Measurements from ENCODE around the gene DNLZ.

The DNLZ gene

GRCh38 chr9:136395345-136396218 lies 32.0 kb upstream of the DNLZ start:
- no peak for DNase-seq

GRCh38 chr9:136395020-136395340 lies 31.4 kb upstream of the DNLZ start:
- no peak for DNase-seq

GRCh38 chr9:136394312-136395019 lies 30.9 kb upstream of the DNLZ start:
- no peak for DNase-seq

- DNase-seq: no peak
These were observed 30.0 kb upstream of the DNLZ start for GRCh38 chr9:136393531-136393930.

GRCh38 chr9:136392538-136393449 lies 29.2 kb upstream of the DNLZ start:
- DNase-seq: no peak

GRCh38 chr9:136391737-136392537 lies 28.4 kb upstream of the DNLZ start:
- DNase-seq: no peak

- no peak for DNase-seq
These were observed 25.9 kb upstream of the DNLZ start for GRCh38 chr9:136389396-136389795.

GRCh38 chr9:136387217-136387616 lies 23.7 kb upstream of the DNLZ start:
- no peak for DNase-seq

- DNase-seq: no peak
These were observed 22.5 kb upstream of the DNLZ start for GRCh38 chr9:136386018-136386417.

GRCh38 chr9:136385015-136385414 lies 21.5 kb upstream of the DNLZ start:
- DNase-seq: no peak

- no peak for DNase-seq
These were observed 19.9 kb upstream of the DNLZ start for GRCh38 chr9:136383436-136383835.

- DNase-seq: no peak
These were observed 18.5 kb upstream of the DNLZ start for GRCh38 chr9:136381966-136382513.

- DNase-seq: no peak
These were observed 17.8 kb upstream of the DNLZ start for GRCh38 chr9:136381311-136381710.

GRCh38 chr9:136380381-136380780 lies 16.8 kb upstream of the DNLZ start:
- DNase-seq: no peak

GRCh38 chr9:136379891-136380290 lies 16.3 kb upstream of the DNLZ start:
- no peak for DNase-seq

- no peak for DNase-seq
These were observed 15.9 kb upstream of the DNLZ start for GRCh38 chr9:136379401-136379800.

GRCh38 chr9:136379003-136379287 lies 15.4 kb upstream of the DNLZ start:
- no peak for DNase-seq

GRCh38 chr9:136378170-136379002 lies 14.8 kb upstream of the DNLZ start:
- DNase-seq: no peak

GRCh38 chr9:136377341-136378169 lies 14.0 kb upstream of the DNLZ start:
- no peak for DNase-seq

- DNase-seq: no peak
These were observed 12.9 kb upstream of the DNLZ start for GRCh38 chr9:136376457-136376856.

- no peak for DNase-seq
These were observed 11.6 kb upstream of the DNLZ start for GRCh38 chr9:136375096-136375495.
